T-cell (primary cell): ENCODE results near the gene PES1. TPM values are rescaled to one million over a fixed set of nuclear protein-coding genes. Genes with fewer than 3 reads are reported as not detected.
"Not testable (repeated sequence)": the region's sequence is repeated elsewhere in the genome, so short reads cannot be mapped to it uniquely, and the experiment has no call there.

ENCODE experiments used
- ATAC-seq, 4 experiments: fragments of 200-7000 bp in 3 of 4; fragments of 150-1000 bp in 1 of 4; cut with Tn5 transposase; replicated peaks in 1 of 4; 1 replicate in 3 of 4; 2 replicates in 1 of 4; pipeline ENCODE4 v1.10.0; 2021; ENCODE audit warnings: moderate library complexity in 3 of 4, mild to moderate bottlenecking in 2 of 4, moderate number of reproducible peaks in 1 of 4
- CTCF ChIA-PET, 2 donors: fragments of 300-600 bp; sonication (Branson Sonifier 250); formaldehyde crosslinking; loops; one replicate each; lab custom pipeline; 2022; ENCODE audit warnings: antibody characterized with exemption in 2 of 2; lab: Charles Lee
- POLR2A ChIA-PET, 2 donors: fragments of 300-600 bp; sonication (Branson Sonifier 250); formaldehyde crosslinking; loops; one replicate each; lab custom pipeline; 2022; ENCODE audit warnings: antibody characterized with exemption in 2 of 2; lab: Charles Lee
- DNase-seq, 35 experiments: peaks; one replicate each; pipeline versions ENCODE4 v3.0.0 to v3.0.0-alpha.2; 2013 to 2023
- H3K27ac ChIP-seq: one replicate; pipeline ENCODE4 v1.5.1; 2013; ENCODE audit warnings: low read length
- H3K27me3 ChIP-seq, 2 experiments: replicated peaks in 1 of 2; 1 replicate in 1 of 2; 2 replicates in 1 of 2; pipeline versions ENCODE4 v1.6.1 to v1.7.0; 2013; ENCODE audit warnings: low read length in 1 of 2, mixed read lengths in 1 of 2; ENCODE audit not compliant: control insufficient read depth in 2 of 2, insufficient read depth in 2 of 2; ENCODE audit errors: extremely low read depth in 1 of 2
- H3K36me3 ChIP-seq, 2 donors: 1 replicate in 1 of 2; 2 replicates in 1 of 2; pipeline versions ENCODE4 v1.6.1 to v1.7.0; 2013; ENCODE audit warnings: low read length in 1 of 2; ENCODE audit not compliant: control insufficient read depth in 2 of 2, insufficient read depth in 1 of 2; ENCODE audit errors: extremely low read depth in 1 of 2
- H3K4me1 ChIP-seq, 2 experiments: 1 replicate in 1 of 2; 2 replicates in 1 of 2; pipeline versions ENCODE4 v1.6.1 to v1.7.0; 2013; ENCODE audit warnings: low read length in 2 of 2, mixed read lengths in 1 of 2; ENCODE audit not compliant: insufficient read depth in 2 of 2, control insufficient read depth in 1 of 2; ENCODE audit errors: extremely low read depth in 1 of 2
- H3K4me3 ChIP-seq, 2 donors: 1 replicate in 1 of 2; 2 replicates in 1 of 2; pipeline versions ENCODE4 v1.5.1 to v1.7.0; 2013; ENCODE audit warnings: mild to moderate bottlenecking in 2 of 2, low read length in 1 of 2, moderate library complexity in 1 of 2; ENCODE audit not compliant: control insufficient read depth in 1 of 2; ENCODE audit errors: extremely low read depth in 1 of 2
- H3K9me3 ChIP-seq: 2 replicates; pipeline ENCODE4 v1.7.0; 2013
- H3K27ac Mint-ChIP-seq, 2 donors: one replicate each; pipeline ENCODE4 v1.8.0; 2020 to 2021; ENCODE audit warnings: mild to moderate bottlenecking in 2 of 2, mixed read lengths in 2 of 2
- H3K27me3 Mint-ChIP-seq, 2 donors: one replicate each; pipeline ENCODE4 v1.8.0; 2021 to 2022; ENCODE audit warnings: mixed read lengths in 2 of 2
- H3K36me3 Mint-ChIP-seq: one replicate; pipeline ENCODE4 v1.8.0; 2021; ENCODE audit warnings: mixed read lengths
- H3K4me1 Mint-ChIP-seq, 3 donors: one replicate each; pipeline ENCODE4 v1.8.0; 2020 to 2022; ENCODE audit warnings: mixed read lengths in 3 of 3, mild to moderate bottlenecking in 1 of 3
- H3K4me3 Mint-ChIP-seq, 3 donors: one replicate each; pipeline ENCODE4 v1.8.0; 2020 to 2022; ENCODE audit warnings: mild to moderate bottlenecking in 3 of 3, mixed read lengths in 3 of 3, moderate library complexity in 3 of 3
- H3K9me3 Mint-ChIP-seq, 3 donors: one replicate each; pipeline ENCODE4 v1.8.0; 2020 to 2022; ENCODE audit warnings: mixed read lengths in 3 of 3
- WGBS: methylation state at CpG from one replicate; pipeline ENCODE4 v1.1.5; 2013; ENCODE audit warnings: missing lambda C conversion rate; ENCODE audit not compliant: insufficient coverage; 5-methylcytosine and 5-hydroxymethylcytosine counted together
- total RNA-seq, 35 experiments: library from RNA in 6 of 35; stranded (reverse) in 6 of 35; fragments of 120-200 nt in 1 of 35; gene quantifications; one replicate each; pipeline versions ENCODE4 v1.2.1 to v1.2.4 and lab custom pipeline; 2013 to 2026

Gene PES1
- total RNA-seq, 5 donors from 2014 or later (not counting 1 experiment from before 2014, with no cell fraction given): 36.0 to 66.2 (median 63.1) TPM

DNA sequence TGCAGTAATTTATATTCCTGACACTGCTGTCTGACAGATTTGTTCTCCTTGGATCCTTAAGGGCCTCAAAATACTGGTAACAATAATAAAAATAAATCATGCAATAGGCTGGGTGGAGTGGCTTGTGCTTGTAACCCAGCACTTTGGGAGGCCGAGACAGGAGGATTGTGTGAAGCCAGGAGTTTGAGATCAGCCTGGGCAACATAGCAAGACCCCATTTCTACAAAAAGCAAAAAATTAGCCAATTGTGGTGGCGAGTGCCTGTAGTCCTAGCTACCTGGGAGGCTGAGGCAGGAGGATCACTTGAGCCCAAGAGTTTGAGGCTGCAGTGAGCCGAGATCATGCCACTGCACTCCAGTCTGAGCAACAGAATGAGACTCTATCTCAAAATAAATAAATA is 39.9 kb downstream of the PES1 start:
- H3K4me1 Mint-ChIP-seq, CTCF ChIA-PET, DNase-seq, H3K4me3 Mint-ChIP-seq, H3K9me3 ChIP-seq, H3K36me3 Mint-ChIP-seq, H3K27me3 Mint-ChIP-seq, H3K4me3 ChIP-seq, POLR2A ChIA-PET, H3K27ac ChIP-seq, H3K4me1 ChIP-seq, H3K9me3 Mint-ChIP-seq, H3K27ac Mint-ChIP-seq, ATAC-seq, H3K36me3 ChIP-seq: not testable (repeated sequence)
- H3K27me3 ChIP-seq: peaks cover 0 to 19% of the 10 kb centered on the region in 2 experiments
- WGBS: no CpG with 5 or more reads among the region's 3 CpGs

DNA sequence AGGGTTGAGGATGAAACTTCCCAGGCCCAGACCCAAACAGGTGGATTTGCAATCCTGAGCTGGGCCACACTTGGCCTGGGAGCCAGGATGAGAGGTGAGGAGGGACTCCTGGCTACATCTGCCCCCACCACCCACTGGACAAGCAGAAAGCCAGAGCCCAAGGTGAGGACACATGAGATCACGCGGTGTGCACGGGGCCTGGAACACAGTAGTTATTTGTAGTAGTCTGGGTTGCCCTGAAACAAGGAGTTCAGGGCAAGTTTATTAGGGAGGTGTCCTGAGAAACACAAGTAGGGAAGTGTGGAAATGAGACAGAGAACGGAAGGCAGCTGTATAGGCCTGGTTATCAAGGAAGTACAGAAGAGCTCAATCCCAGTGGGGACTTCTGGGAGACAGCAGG is 44.5 kb downstream of the PES1 start:
- Histone ChIP-seq H3K9me3 (no peaks in the 10 kb centered on the region), H3K4me1 (peaks cover 0 to under 1% of the 10 kb centered on the region in 2 experiments), H3K27ac (no peak overlapping the region), H3K4me3 (no peak overlapping the region), H3K27me3 (peaks cover 3 to 57% of the 10 kb centered on the region in 2 experiments), H3K36me3 (no peaks in the 10 kb centered on the region)
- peaks cover 0 to 4% (median 4%) of the 10 kb centered on the region in 3 donors for H3K4me1 Mint-ChIP-seq
- ChIA-PET POLR2A (no interaction called here), CTCF (no interaction called here)
- H3K36me3 Mint-ChIP-seq: no peaks in the 10 kb centered on the region
- H3K4me3 Mint-ChIP-seq: no peak overlapping the region
- no peaks in the 10 kb centered on the region for H3K9me3 Mint-ChIP-seq
- 90% methylated on average over 4 of the region's 4 CpGs for WGBS
- H3K27me3 Mint-ChIP-seq: peaks cover 31 to 39% of the 10 kb centered on the region in 2 donors
- H3K27ac Mint-ChIP-seq: peak overlapping the region in 1 of 2 donors; percentile 8
- DNase-seq (no peak), ATAC-seq (no peak)

DNA sequence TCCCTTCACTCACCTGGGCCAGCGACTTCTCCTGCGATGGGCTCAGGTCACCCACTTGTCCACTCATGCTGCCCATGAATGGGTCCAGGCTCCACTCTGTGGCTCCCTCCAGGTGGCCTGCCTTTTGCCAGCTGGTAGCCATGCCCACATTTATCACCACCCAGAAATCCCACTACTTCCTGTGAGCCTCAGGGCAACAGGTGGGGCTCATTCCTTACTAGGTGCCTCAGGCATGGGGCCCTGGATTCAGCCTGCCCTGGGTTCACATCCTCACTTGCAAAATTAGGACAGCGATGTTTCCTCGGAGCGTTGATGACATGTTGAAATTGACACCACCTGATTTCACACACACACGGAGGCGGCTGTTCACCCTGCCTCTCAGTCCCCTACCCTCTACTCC is 45.1 kb downstream of the PES1 start, which contains the start of gene SEC14L6:
TSS of gene SEC14L6 (minus strand) at position 126 of the 400 bp plus-strand sequence. CDS start at position 67, 59 bp downstream.
- Mint-ChIP-seq H3K27ac (peak within 1 kb of the TSS in 1 of 2 donors; percentile 8), H3K9me3 (no peaks in the 10 kb centered on the region), H3K4me1 (peaks cover 0 to 6% (median 5%) of the 10 kb centered on the region in 3 donors), H3K36me3 (no peaks in the 10 kb centered on the region), H3K4me3 (no peak within 1 kb of the TSS), H3K27me3 (peaks cover 31 to 40% of the 10 kb centered on the region in 2 donors)
- CTCF ChIA-PET: no interaction called here
- Histone ChIP-seq H3K4me3 (no peak within 1 kb of the TSS), H3K27ac (no peak within 1 kb of the TSS), H3K27me3 (peaks cover 5 to 62% of the 10 kb centered on the region in 2 experiments), H3K4me1 (peaks cover 0 to 6% of the 10 kb centered on the region in 2 experiments), H3K36me3 (no peaks in the 10 kb centered on the region), H3K9me3 (no peaks in the 10 kb centered on the region)
- 92% methylated on average over 7 of the region's 7 CpGs for WGBS
- no peak for ATAC-seq
- no peak for DNase-seq
- POLR2A ChIA-PET: no interaction called here

DNA sequence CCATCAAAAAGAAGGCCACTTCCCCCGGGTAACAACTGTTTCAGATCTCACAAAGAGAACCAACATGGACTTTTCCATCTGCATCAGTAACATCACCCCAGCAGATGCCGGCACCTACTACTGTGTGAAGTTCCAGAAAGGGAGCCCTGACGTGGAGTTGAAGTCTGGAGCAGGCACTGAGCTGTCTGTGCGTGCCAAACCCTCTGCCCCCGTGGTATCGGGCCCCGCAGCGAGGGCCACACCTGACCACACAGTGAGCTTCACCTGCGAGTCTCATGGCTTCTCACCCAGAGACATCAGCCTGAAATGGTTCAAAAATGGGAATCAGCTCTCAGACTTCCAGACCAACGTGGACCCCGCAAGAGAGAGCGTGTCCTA is 48.9 kb downstream of the PES1 start:
- ATAC-seq: no peak
- POLR2A ChIA-PET: no interaction called here
- H3K27me3 Mint-ChIP-seq: peaks cover 33 to 51% of the 10 kb centered on the region in 2 donors

DNA sequence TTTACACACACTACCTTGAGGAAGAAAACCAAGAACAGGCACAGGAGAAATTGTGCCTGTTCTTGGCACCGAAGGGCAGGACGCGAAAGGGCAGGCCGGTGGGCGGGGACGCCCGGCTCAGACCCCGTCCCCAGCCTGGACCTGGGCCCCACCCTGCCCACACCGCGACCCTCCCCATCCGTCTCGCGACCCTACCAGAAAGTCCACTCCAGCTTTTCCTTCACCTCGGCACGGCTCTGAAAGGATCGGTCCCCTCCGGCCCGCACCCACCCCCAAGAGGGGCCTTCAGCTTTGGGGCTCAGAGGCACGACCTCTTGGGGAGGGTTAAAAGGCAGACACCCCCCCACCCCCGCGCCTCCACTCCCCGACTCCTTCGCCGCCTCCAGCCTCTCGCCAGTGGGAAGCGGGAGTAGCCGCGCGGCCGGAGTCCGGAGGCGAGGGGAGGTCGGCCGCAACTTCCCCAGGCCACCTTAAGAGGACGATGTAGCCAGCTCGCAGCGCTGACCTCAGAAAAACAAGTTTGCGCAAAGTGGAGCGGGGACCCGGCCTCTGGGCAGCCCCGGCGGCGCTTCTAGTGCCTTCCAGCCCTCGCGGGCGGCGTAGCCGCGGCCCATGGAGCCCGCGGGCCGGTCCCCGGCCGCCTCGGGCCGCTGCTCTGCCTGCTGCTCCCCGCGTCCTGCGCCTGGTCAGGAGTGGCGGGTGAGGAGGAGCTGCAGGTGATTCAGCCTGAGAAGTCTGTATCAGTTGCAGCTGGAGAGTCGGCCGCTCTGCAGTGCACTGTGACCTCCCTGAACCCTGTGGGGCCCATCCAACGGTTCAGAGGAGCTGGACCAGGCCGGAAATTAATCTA is 49.5 kb downstream of the PES1 start:
- ChIA-PET POLR2A (no interaction called here), CTCF (interaction anchor here in 1 of 2 donors (0.6 kb wide), 1 partner anchor 279 kb away, joined by 3 read pairs; no protein-coding TSS in a partner anchor)
- H3K4me3 Mint-ChIP-seq: peak overlapping the region in 1 of 3 donors; percentile 61
- no peaks in the 10 kb centered on the region for H3K9me3 Mint-ChIP-seq
- H3K27me3 Mint-ChIP-seq: peaks cover 31 to 51% of the 10 kb centered on the region in 2 donors
- Histone ChIP-seq H3K27me3 (peaks cover 8 to 69% of the 10 kb centered on the region in 2 experiments), H3K27ac (no peak overlapping the region), H3K36me3 (no peaks in the 10 kb centered on the region), H3K4me3 (no peak overlapping the region), H3K4me1 (peaks cover 0 to 6% of the 10 kb centered on the region in 2 experiments), H3K9me3 (no peaks in the 10 kb centered on the region)
- WGBS: 11% methylated on average over 57 of the region's 64 CpGs
- no peak for DNase-seq
- no peaks in the 10 kb centered on the region for H3K36me3 Mint-ChIP-seq
- peaks cover 0 to 6% (median 5%) of the 10 kb centered on the region in 3 donors for H3K4me1 Mint-ChIP-seq
- ATAC-seq: peak in 1 of 4 experiments; percentile 17
- H3K27ac Mint-ChIP-seq: no peak overlapping the region

More for the DNA sequence above, 48.9 kb downstream of the PES1 start:
- CTCF ChIA-PET: no interaction called here
- WGBS: 82% methylated on average over 12 of the region's 12 CpGs
- no peak for DNase-seq
- Mint-ChIP-seq H3K4me1 (peaks cover 0 to 6% (median 5%) of the 10 kb centered on the region in 3 donors), H3K9me3 (no peaks in the 10 kb centered on the region), H3K4me3 (peak overlapping the region in 1 of 3 donors; percentile 61), H3K36me3 (no peaks in the 10 kb centered on the region), H3K27ac (no peak overlapping the region)
- Histone ChIP-seq H3K4me1 (peaks cover 0 to 6% of the 10 kb centered on the region in 2 experiments), H3K27ac (no peak overlapping the region), H3K27me3 (peaks cover 8 to 70% of the 10 kb centered on the region in 2 experiments), H3K4me3 (no peak overlapping the region), H3K9me3 (no peaks in the 10 kb centered on the region), H3K36me3 (no peaks in the 10 kb centered on the region)

DNA sequence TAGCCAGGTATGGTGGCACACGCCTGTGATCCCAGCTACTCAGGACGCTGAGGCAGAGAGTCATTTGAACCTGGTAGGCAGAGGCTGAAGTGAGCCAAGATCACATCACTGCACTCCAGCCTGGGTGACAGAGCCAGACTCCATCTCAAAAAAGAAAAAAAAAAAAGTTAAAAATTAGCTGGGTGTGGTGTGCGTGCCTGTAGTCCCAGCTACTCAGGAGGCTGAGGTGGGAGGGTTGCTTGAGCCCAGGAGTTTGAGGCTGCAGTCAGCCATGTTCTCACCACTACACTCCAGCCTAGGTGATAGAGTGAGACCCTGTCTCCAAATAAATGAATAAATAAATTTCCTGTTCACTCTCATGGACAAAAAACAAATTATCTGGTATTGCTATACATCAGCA is 50.2 kb downstream of the PES1 start:
- H3K36me3 ChIP-seq, DNase-seq, H3K4me1 ChIP-seq, H3K27ac Mint-ChIP-seq, H3K36me3 Mint-ChIP-seq, H3K27ac ChIP-seq, ATAC-seq, H3K9me3 ChIP-seq, H3K4me3 ChIP-seq, H3K9me3 Mint-ChIP-seq, H3K4me1 Mint-ChIP-seq: not testable (repeated sequence)
- CTCF ChIA-PET: interaction anchor here in 1 of 2 donors (0.6 kb wide), 2 partner anchors 66 to 278 kb away, joined by 3 read pairs; no protein-coding TSS in a partner anchor
- POLR2A ChIA-PET: interaction anchor here in 1 of 2 donors (0.7 kb wide), 1 partner anchor 201 kb away, joined by 4 read pairs; no protein-coding TSS in a partner anchor
- peaks cover 26 to 46% of the 10 kb centered on the region in 2 donors for H3K27me3 Mint-ChIP-seq
- H3K4me3 Mint-ChIP-seq: peak overlapping the region in 1 of 3 donors; percentile 10
- H3K27me3 ChIP-seq: peaks cover 8 to 62% of the 10 kb centered on the region in 2 experiments
- WGBS: no CpG with 5 or more reads among the region's 3 CpGs
